SK-N-SH (cell line): Measurements from ENCODE around the gene EFCAB11.
A peak's percentile ranks its signal among the peaks of the same experiment; 100 is the strongest.

Experiments used
- CTCF ChIP-seq: fragments of 200-600 bp; sonication (generic); IDR thresholded peaks from 2 replicates; pipeline ENCODE4 v1.6.1; 2017; ENCODE audit warnings: antibody characterized with exemption, mild to moderate bottlenecking, moderate library complexity
- EP300 ChIP-seq, 2 experiments: IDR thresholded peaks; 2 replicates each; pipeline versions ENCODE4 v1.4.0 to v1.6.1; 2012; ENCODE audit warnings: borderline replicate concordance in 1 of 2, low read depth in 1 of 2, low read length in 1 of 2
- EZH2phosphoT487 ChIP-seq: fragments of 200-600 bp; sonication (generic); IDR thresholded peaks from 2 replicates; pipeline ENCODE4 v1.6.1; 2017; ENCODE audit warnings: low read depth, mixed run types, mild to moderate bottlenecking, antibody characterized with exemption, moderate library complexity, borderline replicate concordance
- FOSL2 ChIP-seq: IDR thresholded peaks from 2 replicates; pipeline ENCODE4 v1.4.0; 2012; ENCODE audit warnings: low read depth, mild to moderate bottlenecking, moderate library complexity, borderline replicate concordance
- GABPA ChIP-seq: IDR thresholded peaks from 2 replicates; pipeline ENCODE4 v1.4.0; 2012; ENCODE audit warnings: low read depth, mild to moderate bottlenecking
- GATA2 ChIP-seq: sonication (generic); formaldehyde crosslinking; IDR thresholded peaks from 2 replicates; pipeline ENCODE4 v1.5.0; 2020; ENCODE audit warnings: mild to moderate bottlenecking, missing genetic modification reagents
- MAX ChIP-seq: IDR thresholded peaks from 2 replicates; pipeline ENCODE4 v1.4.0; 2012; ENCODE audit warnings: low read depth
- MXI1 ChIP-seq: IDR thresholded peaks from 2 replicates; pipeline ENCODE4 v1.6.1; 2012; ENCODE audit warnings: mild to moderate bottlenecking, low read depth, low read length, improper control_type of control experiment
- POLR2AphosphoS5 ChIP-seq: IDR thresholded peaks from 2 replicates; pipeline ENCODE4 v1.6.1; 2012; ENCODE audit warnings: low read depth, low read length
- REST ChIP-seq: IDR thresholded peaks from 2 replicates; pipeline ENCODE4 v1.6.1; 2012; ENCODE audit warnings: mild to moderate bottlenecking, low read depth, low read length, moderate library complexity
- RXRA ChIP-seq: IDR thresholded peaks from 2 replicates; pipeline ENCODE4 v1.4.0; 2012; ENCODE audit warnings: low read depth, mild to moderate bottlenecking, borderline replicate concordance
- TCF12 ChIP-seq: IDR thresholded peaks from 2 replicates; pipeline ENCODE4 v1.4.0; 2012
- ZBTB33 ChIP-seq: IDR thresholded peaks from 2 replicates; pipeline ENCODE4 v1.4.0; 2012; ENCODE audit warnings: low read depth, borderline replicate concordance

- TF ChIP-seq POLR2AphosphoS5 (no peak), ZBTB33 (no peak), CTCF (peak; percentile 97), GABPA (no peak), FOSL2 (no peak), GATA2 (no peak), REST (no peak), EZH2phosphoT487 (no peak), TCF12 (no peak), MAX (no peak), RXRA (no peak), MXI1 (no peak), EP300 (IDR thresholded peaks at IDR 0.05; ENCODE audit: borderline replicate concordance in 1 of 2, low read depth in 1 of 2, low read length in 1 of 2) (no peak)
Observed at GRCh38 chr14:89915114-89915878, 39.2 kb downstream of the EFCAB11 start.
